CD4-positive, alpha-beta T cell (primary cell): ENCODE data around the gene ZNF8. TPM values are rescaled to one million over a fixed set of nuclear protein-coding genes. Genes with fewer than 3 reads are reported as not detected.

Experiments
- ATAC-seq: fragments of 200-7000 bp; cut with Tn5 transposase; one replicate; pipeline ENCODE4 v1.10.0; 2022; ENCODE audit warnings: mild to moderate bottlenecking; ENCODE audit not compliant: poor library complexity
- CTCF ChIA-PET: fragments of 350-600 bp; sonication (Branson Sonifier 250); formaldehyde crosslinking; loops from one replicate; lab custom pipeline; 2021; ENCODE audit warnings: antibody characterized with exemption, inconsistent platforms; lab: Charles Lee
- POLR2A ChIA-PET: fragments of 350-600 bp; sonication (Branson Sonifier 250); formaldehyde crosslinking; loops from one replicate; lab custom pipeline; 2021; ENCODE audit warnings: antibody characterized with exemption, inconsistent platforms; lab: Charles Lee
- DNase-seq, 14 experiments: peaks; one replicate each; pipeline ENCODE4 v3.0.0-alpha.2; 2013 to 2020; ENCODE audit warnings: mixed read lengths in 2 of 14
- H3K27ac ChIP-seq, 2 donors: one replicate each; pipeline versions ENCODE4 v1.5.1 to v1.7.0; 2013; ENCODE audit warnings: low read length in 2 of 2, low read depth in 1 of 2, mild to moderate bottlenecking in 1 of 2
- H3K27me3 ChIP-seq, 2 experiments: 1 replicate in 1 of 2; 2 replicates in 1 of 2; pipeline versions ENCODE4 v1.6.1 to v1.7.0; 2013; ENCODE audit warnings: low read length in 2 of 2, control low read depth in 1 of 2, mild to moderate bottlenecking in 1 of 2, moderate library complexity in 1 of 2; ENCODE audit not compliant: insufficient read depth in 2 of 2, control insufficient read depth in 1 of 2
- H3K36me3 ChIP-seq: one replicate; pipeline ENCODE4 v1.6.1; 2013; ENCODE audit warnings: low read length, control low read depth; ENCODE audit not compliant: insufficient read depth
- H3K4me1 ChIP-seq: one replicate; pipeline ENCODE4 v1.6.1; 2013; ENCODE audit warnings: low read length, control low read depth; ENCODE audit not compliant: insufficient read depth
- H3K4me3 ChIP-seq: one replicate; pipeline ENCODE4 v1.5.1; 2013; ENCODE audit warnings: mild to moderate bottlenecking, low read length, moderate library complexity
- H3K9me3 ChIP-seq, 2 experiments: 1 replicate in 1 of 2; 2 replicates in 1 of 2; pipeline versions ENCODE4 v1.6.1 to v1.7.0; 2013; ENCODE audit warnings: low read length in 2 of 2, mild to moderate bottlenecking in 2 of 2, control low read depth in 1 of 2, moderate library complexity in 1 of 2; ENCODE audit not compliant: control insufficient read depth in 1 of 2, insufficient read depth in 1 of 2
- H3K27ac Mint-ChIP-seq: one replicate; pipeline ENCODE4 v1.8.0; 2020; ENCODE audit warnings: mixed read lengths
- H3K27me3 Mint-ChIP-seq: one replicate; pipeline ENCODE4 v1.8.0; 2021; ENCODE audit warnings: mixed read lengths
- H3K36me3 Mint-ChIP-seq: one replicate; pipeline ENCODE4 v1.8.0; 2021; ENCODE audit warnings: low read depth, mixed read lengths
- H3K4me1 Mint-ChIP-seq: one replicate; pipeline ENCODE4 v1.8.0; 2021; ENCODE audit warnings: low read depth, mixed read lengths
- H3K4me3 Mint-ChIP-seq: one replicate; pipeline ENCODE4 v1.8.0; 2020; ENCODE audit warnings: mild to moderate bottlenecking, mixed read lengths
- H3K9me3 Mint-ChIP-seq: one replicate; pipeline ENCODE4 v1.8.0; 2020; ENCODE audit warnings: mixed read lengths
- CTCF ChIP-seq: fragments of 200-600 bp; IDR thresholded peaks from one replicate; pipeline ENCODE4 v1.8.0; 2022; ENCODE audit warnings: antibody characterized with exemption, mild to moderate bottlenecking
- intact Hi-C, 2 experiments: fragments of 100-400 bp; cut with DNase I in 1 of 2; cut with micrococcal nuclease in 1 of 2; formaldehyde crosslinking; loops; one replicate each; pipeline versions ENCODE4 v1.15.1 to v1.9.0; 2023 to 2025; cut with DNase I, micrococcal nuclease
- total RNA-seq, 174 experiments: library from RNA in 2 of 174; stranded (reverse) in 2 of 174; gene quantifications; one replicate each; pipeline ENCODE4 v1.2.3 and lab custom pipeline; 2021 to 2026

ZNF8 gene
- total RNA-seq, 2 experiments from 2014 or later, result 9.5 to 9.6 TPM

- POLR2A ChIA-PET, result no interaction called here
- intact Hi-C loops, result no loop called here
- TF ChIP-seq CTCF, result no peak
These were observed 17.3 kb downstream of the ZNF8 start for GRCh38 chr19:58296104-58296503.

GRCh38 chr19:58300620-58301019, 21.9 kb downstream of the ZNF8 start:
- peaks cover 4 to 21% of the 10 kb centered on the region in 2 experiments for H3K9me3 ChIP-seq
- peaks cover 12% of the 10 kb centered on the region for H3K4me1 Mint-ChIP-seq
- no peaks in the 10 kb centered on the region for H3K27me3 Mint-ChIP-seq
- intact Hi-C loops, result no loop called here
- POLR2A ChIA-PET, result interaction anchor here (1.0 kb wide), 1 partner anchor 117 kb away, joined by 3 read pairs; the partner anchor contains the start of gene ZNF274
- no peaks in the 10 kb centered on the region for H3K27me3 ChIP-seq
- TF ChIP-seq CTCF, result no peak
- H3K36me3 Mint-ChIP-seq, result peaks cover 82% of the 10 kb centered on the region
- no peak overlapping the region for H3K27ac ChIP-seq
- H3K4me3 ChIP-seq, result no peak overlapping the region
- CTCF ChIA-PET, result no interaction called here
- ATAC-seq, result no peak
- no peak overlapping the region for H3K27ac Mint-ChIP-seq
- no peaks in the 10 kb centered on the region for H3K9me3 Mint-ChIP-seq
- H3K4me1 ChIP-seq, result peaks cover 7% of the 10 kb centered on the region
- peaks cover 12% of the 10 kb centered on the region for H3K36me3 ChIP-seq
- DNase-seq, result no peak
- no peak overlapping the region for H3K4me3 Mint-ChIP-seq

More at GRCh38 chr19:58296104-58296503, 17.3 kb downstream of the ZNF8 start:
- peaks cover 45% of the 10 kb centered on the region for H3K36me3 ChIP-seq
- H3K27me3 Mint-ChIP-seq, result no peaks in the 10 kb centered on the region
- H3K36me3 Mint-ChIP-seq, result peaks cover 89% of the 10 kb centered on the region
- CTCF ChIA-PET, result no interaction called here
- no peak overlapping the region for H3K4me3 Mint-ChIP-seq
- H3K4me1 ChIP-seq, result no peaks in the 10 kb centered on the region
- no peak overlapping the region for H3K27ac Mint-ChIP-seq
- H3K9me3 Mint-ChIP-seq, result no peaks in the 10 kb centered on the region
- H3K9me3 ChIP-seq, result peaks cover 29 to 55% of the 10 kb centered on the region in 2 experiments
- no peak overlapping the region for H3K27ac ChIP-seq
- H3K4me1 Mint-ChIP-seq, result no peaks in the 10 kb centered on the region
- ATAC-seq (no peak), DNase-seq (no peak)
- no peaks in the 10 kb centered on the region for H3K27me3 ChIP-seq
- H3K4me3 ChIP-seq, result no peak overlapping the region

- ChIA-PET CTCF (interaction anchor here (0.5 to 1.1 kb wide), 2 partner anchors 13 to 75 kb away, joined by 3 read pairs; partner anchors contain the start of gene ZNF544), POLR2A (interaction anchor here (1.3 to 3.3 kb wide), 4 partner anchors 25 to 1113 kb away, joined by 4 to 31 read pairs (median 6); partner anchors contain the start of genes ZNF132, ZNF264 and ZNF8)
- no peak for TF ChIP-seq CTCF
- H3K36me3 Mint-ChIP-seq, result peaks cover 89% of the 10 kb centered on the region
- no peaks in the 10 kb centered on the region for H3K9me3 Mint-ChIP-seq
- no peak overlapping the region for H3K4me3 ChIP-seq
- H3K4me1 Mint-ChIP-seq, result peaks cover 44% of the 10 kb centered on the region
- peak overlapping the region; percentile 95 for H3K27ac Mint-ChIP-seq
- H3K36me3 ChIP-seq, result peaks cover 36% of the 10 kb centered on the region
- DNase-seq, result no peak
- peaks cover 0 to under 1% of the 10 kb centered on the region in 2 experiments for H3K9me3 ChIP-seq
- peaks cover 21% of the 10 kb centered on the region for H3K4me1 ChIP-seq
- ATAC-seq, result no peak
- intact Hi-C loops, result loop anchor here (2.0 kb wide), 2 partner anchors 59 to 121 kb away; partner anchors contain the start of genes ZNF274 (in 1 of the 2) and ZNF497 (in 1 of the 2)
- no peaks in the 10 kb centered on the region for H3K27me3 ChIP-seq
- H3K27ac ChIP-seq, result peak overlapping the region; percentile 93 to 97
- H3K4me3 Mint-ChIP-seq, result peak overlapping the region; percentile 95
- H3K27me3 Mint-ChIP-seq, result no peaks in the 10 kb centered on the region
These were observed 25.5 kb downstream of the ZNF8 start for GRCh38 chr19:58304255-58304654.
